H1 (cell line): ENCODE data around the gene TOR4A.

Source experiments
- ASH2L ChIP-seq: fragments of 200-600, 300-600 bp; sonication (generic); IDR thresholded peaks from one replicate; pipeline ENCODE4 v1.7.1; 2017; ENCODE audit warnings: low read length
- CEBPB ChIP-seq: IDR thresholded peaks from 2 replicates; pipeline ENCODE4 v1.6.1; 2012; ENCODE audit warnings: low read depth, low read length
- JUND ChIP-seq: IDR thresholded peaks from 2 replicates; pipeline ENCODE4 v1.6.1; 2011; ENCODE audit warnings: mild to moderate bottlenecking, improper control_type of control experiment, low read length
- PHF8 ChIP-seq: fragments of 200-600 bp; sonication (generic); conservative IDR thresholded peaks from 2 replicates; pipeline ENCODE4 v1.7.1; 2012; ENCODE audit warnings: low read depth, mild to moderate bottlenecking, inconsistent platforms, low read length, moderate library complexity
- POLR2AphosphoS5 ChIP-seq: IDR thresholded peaks from 2 replicates; pipeline ENCODE4 v1.6.1; 2011; ENCODE audit warnings: low read depth, low read length
- RBBP5 ChIP-seq: IDR thresholded peaks from 2 replicates; pipeline ENCODE4 v1.7.1; 2012; ENCODE audit warnings: low read depth, mild to moderate bottlenecking, inconsistent platforms, low read length, moderate library complexity, borderline replicate concordance
- SIN3A ChIP-seq, 2 experiments: IDR thresholded peaks in 1 of 2; conservative IDR thresholded peaks in 1 of 2; 2 replicates each; pipeline ENCODE4 v1.6.1; 2011 to 2012; ENCODE audit warnings: low read length in 2 of 2, improper control_type of control experiment in 1 of 2, low read depth in 1 of 2, mild to moderate bottlenecking in 1 of 2
- SP2 ChIP-seq: IDR thresholded peaks from 2 replicates; pipeline ENCODE4 v1.6.1; 2012; ENCODE audit warnings: mild to moderate bottlenecking, low read length, inconsistent platforms
- TF ChIP-seq, protein P1 (sequence below), 3 experiments: IDR thresholded peaks; 1 replicate in 2 of 3; 2 replicates in 1 of 3; pipeline versions ENCODE4 v1.5.1 to v1.6.1; 2011; ENCODE audit warnings: low read length in 3 of 3, mild to moderate bottlenecking in 3 of 3, inconsistent platforms in 2 of 3, low read depth in 1 of 3, moderate library complexity in 1 of 3; ENCODE audit not compliant: insufficient read depth in 1 of 3; ENCODE audit errors: control extremely low read depth in 1 of 3

DNA sequence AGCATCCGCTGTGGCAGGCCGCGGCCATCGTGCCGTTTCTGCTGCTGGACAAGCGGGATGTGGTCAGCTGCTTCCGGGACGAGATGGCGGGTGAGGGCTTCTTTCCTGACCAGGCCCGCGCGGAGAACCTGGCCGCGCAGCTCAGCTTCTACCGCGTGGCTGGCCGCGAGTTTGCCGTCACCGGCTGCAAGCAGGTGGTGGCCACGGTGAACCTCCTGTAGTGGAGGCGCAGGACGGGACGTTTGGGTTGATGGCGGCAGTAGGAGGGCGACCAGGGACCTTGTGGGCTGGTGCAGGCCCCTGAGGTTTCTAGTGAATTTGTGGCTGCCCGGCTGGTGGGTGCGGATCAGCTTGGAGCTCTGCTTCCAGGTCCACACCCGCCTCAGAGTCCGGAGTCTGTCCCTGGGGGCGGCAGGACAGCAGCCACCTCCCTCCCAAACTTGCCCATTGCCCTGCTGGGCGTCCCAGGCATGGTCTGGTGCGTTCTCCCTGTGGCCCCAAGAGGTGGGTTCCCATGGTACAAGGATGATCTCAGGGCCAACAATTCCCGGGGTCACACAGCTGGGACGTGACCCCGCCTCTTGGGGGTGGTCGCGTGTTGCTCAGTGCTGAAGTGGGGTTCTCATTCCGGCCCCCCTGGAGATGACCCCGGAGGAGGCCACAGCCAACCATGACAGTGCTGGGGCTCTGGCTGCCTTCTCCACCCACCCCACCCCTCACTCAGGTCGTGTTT is 2.4 kb downstream of the TOR4A start:
- TF ChIP-seq ASH2L = no peak
- TF ChIP-seq, protein P1, sequence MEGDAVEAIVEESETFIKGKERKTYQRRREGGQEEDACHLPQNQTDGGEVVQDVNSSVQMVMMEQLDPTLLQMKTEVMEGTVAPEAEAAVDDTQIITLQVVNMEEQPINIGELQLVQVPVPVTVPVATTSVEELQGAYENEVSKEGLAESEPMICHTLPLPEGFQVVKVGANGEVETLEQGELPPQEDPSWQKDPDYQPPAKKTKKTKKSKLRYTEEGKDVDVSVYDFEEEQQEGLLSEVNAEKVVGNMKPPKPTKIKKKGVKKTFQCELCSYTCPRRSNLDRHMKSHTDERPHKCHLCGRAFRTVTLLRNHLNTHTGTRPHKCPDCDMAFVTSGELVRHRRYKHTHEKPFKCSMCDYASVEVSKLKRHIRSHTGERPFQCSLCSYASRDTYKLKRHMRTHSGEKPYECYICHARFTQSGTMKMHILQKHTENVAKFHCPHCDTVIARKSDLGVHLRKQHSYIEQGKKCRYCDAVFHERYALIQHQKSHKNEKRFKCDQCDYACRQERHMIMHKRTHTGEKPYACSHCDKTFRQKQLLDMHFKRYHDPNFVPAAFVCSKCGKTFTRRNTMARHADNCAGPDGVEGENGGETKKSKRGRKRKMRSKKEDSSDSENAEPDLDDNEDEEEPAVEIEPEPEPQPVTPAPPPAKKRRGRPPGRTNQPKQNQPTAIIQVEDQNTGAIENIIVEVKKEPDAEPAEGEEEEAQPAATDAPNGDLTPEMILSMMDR (IDR thresholded peaks at IDR 0.05; ENCODE audit: control extremely low read depth in 1 of 3, insufficient read depth in 1 of 3, low read depth in 1 of 3, low read length in 3 of 3) = no peak
- TF ChIP-seq POLR2AphosphoS5 = no peak
- TF ChIP-seq SP2 = no peak
- no peak for TF ChIP-seq JUND
- TF ChIP-seq PHF8 = no peak
- TF ChIP-seq CEBPB = no peak
- no peak for TF ChIP-seq SIN3A (conservative IDR thresholded peaks at IDR 0.05 in 1 of 2, IDR thresholded peaks at IDR 0.05 in 1 of 2; ENCODE audit: low read depth in 1 of 2, low read length in 2 of 2)
- no peak for TF ChIP-seq RBBP5
